ENCODE measurements around the gene DCLRE1B. TPM values are rescaled to one million over a fixed set of nuclear protein-coding genes. Genes with fewer than 3 reads are reported as not detected.

The DCLRE1B gene
- total and polyA plus RNA-seq, 4 donors, result 0.82 to 6.6 (median 1.2) TPM

GRCh38 chr1:113940365-113941244, 35.5 kb downstream of the DCLRE1B start:
- no peak overlapping the region for H3K9ac ChIP-seq (ENCODE audit: low read depth in 1 of 2, low read length in 2 of 2)
- no peak for DNase-seq (ENCODE audit: low spot score)
- 78% methylated on average over 16 of the region's 16 CpGs for WGBS
- TF ChIP-seq RXRA (IDR thresholded peaks at IDR 0.05) (no peak), GABPA (IDR thresholded peaks at IDR 0.05 in 1 of 2, conservative IDR thresholded peaks at IDR 0.05 in 1 of 2) (no peak), YY1 (IDR thresholded peaks at IDR 0.05) (no peak), RAD21 (IDR thresholded peaks at IDR 0.05) (no peak), HNF4G (IDR thresholded peaks at IDR 0.05) (no peak), SP1 (IDR thresholded peaks at IDR 0.05) (no peak), ZBTB33 (IDR thresholded peaks at IDR 0.05) (no peak), CTCF (IDR thresholded peaks at IDR 0.05; ENCODE audit: low read depth, low read length, missing input control) (no peak), MAX (IDR thresholded peaks at IDR 0.05) (no peak)
- H3K36me3 ChIP-seq (ENCODE audit: control insufficient read depth in 4 of 4, insufficient read depth in 3 of 4, low read depth in 1 of 4, low read length in 3 of 4), result peaks cover 0 to 9% (median 4%) of the 10 kb centered on the region in 4 donors
- peaks cover 3 to 10% (median 7%) of the 10 kb centered on the region in 4 donors for H3K4me1 ChIP-seq (ENCODE audit: control insufficient read depth in 4 of 4, insufficient read depth in 4 of 4, low read length in 3 of 4)
- H3K27me3 ChIP-seq (ENCODE audit: control insufficient read depth in 4 of 4, insufficient read depth in 4 of 4, low read length in 3 of 4), result no peaks in the 10 kb centered on the region
- H3K4me3 ChIP-seq (ENCODE audit: low read depth in 1 of 3, low read length in 3 of 3), result no peak overlapping the region
- no peak overlapping the region for H3K27ac ChIP-seq (ENCODE audit: low read depth in 1 of 2, low read length in 2 of 2)
- H3K9me3 ChIP-seq (ENCODE audit: control insufficient read depth in 4 of 4, low read length in 3 of 4), result no peaks in the 10 kb centered on the region

- Histone ChIP-seq H3K4me3 (ENCODE audit: low read depth in 1 of 3, low read length in 3 of 3) (no peak overlapping the region), H3K9me3 (ENCODE audit: control insufficient read depth in 4 of 4, low read length in 3 of 4) (no peaks in the 10 kb centered on the region), H3K27ac (ENCODE audit: low read depth in 1 of 2, low read length in 2 of 2) (no peak overlapping the region), H3K9ac (ENCODE audit: low read depth in 1 of 2, low read length in 2 of 2) (no peak overlapping the region), H3K4me1 (ENCODE audit: control insufficient read depth in 4 of 4, insufficient read depth in 4 of 4, low read length in 3 of 4) (peaks cover 3 to 16% (median 10%) of the 10 kb centered on the region in 4 donors), H3K27me3 (ENCODE audit: control insufficient read depth in 4 of 4, insufficient read depth in 4 of 4, low read length in 3 of 4) (no peaks in the 10 kb centered on the region), H3K36me3 (ENCODE audit: control insufficient read depth in 4 of 4, insufficient read depth in 3 of 4, low read depth in 1 of 4, low read length in 3 of 4) (peaks cover 0 to 9% (median 4%) of the 10 kb centered on the region in 4 donors)
- TF ChIP-seq ZBTB33 (IDR thresholded peaks at IDR 0.05), result no peak
- no peak for TF ChIP-seq JUND (IDR thresholded peaks at IDR 0.05)
- no peak for TF ChIP-seq GABPA (IDR thresholded peaks at IDR 0.05 in 1 of 2, conservative IDR thresholded peaks at IDR 0.05 in 1 of 2)
- peak; percentile 24 for TF ChIP-seq SP1 (IDR thresholded peaks at IDR 0.05)
- TF ChIP-seq HNF4A (conservative IDR thresholded peaks at IDR 0.05), result peak; percentile 12 to 14
- TF ChIP-seq FOXA2 (IDR thresholded peaks at IDR 0.05), result no peak
- TF ChIP-seq RXRA (IDR thresholded peaks at IDR 0.05), result peak; percentile 80 to 92
- no peak for TF ChIP-seq YY1 (IDR thresholded peaks at IDR 0.05)
- no peak for DNase-seq (ENCODE audit: low spot score)
- WGBS, result 39% methylated on average over 7 of the region's 7 CpGs
Measured at GRCh38 chr1:113941245-113941559, 36.1 kb downstream of the DCLRE1B start.

Measured in liver (tissue), 9 donors.